ENCODE results near the gene DVL1.

The DVL1 gene

DNA sequence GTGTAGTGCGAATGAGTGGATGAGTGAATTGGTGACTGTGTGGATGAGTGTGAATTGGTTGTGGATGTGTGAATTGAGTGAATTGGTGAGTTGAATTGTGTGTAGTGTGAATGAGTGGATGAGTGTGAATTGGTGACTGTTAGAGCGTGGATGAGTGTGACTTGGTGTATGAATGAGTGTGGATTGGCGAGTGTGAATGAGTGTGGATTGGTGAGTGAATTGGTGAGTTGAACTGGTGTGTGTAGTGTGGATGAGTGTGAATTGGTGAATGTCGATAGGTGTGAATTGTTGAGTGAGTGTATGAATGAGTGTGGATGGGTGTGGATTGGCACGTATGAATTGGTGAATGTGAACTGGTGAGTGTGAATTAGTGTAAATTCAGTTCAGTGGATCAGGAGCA, 18.1 kb upstream of the DVL1 start:
- Mint-ChIP-seq H3K27ac (no peak overlapping the region), H3K4me3 (no peak overlapping the region), H3K27me3 (peaks cover 18% of the 10 kb centered on the region), H3K9me3 (no peaks in the 10 kb centered on the region), H3K4me1 (peaks cover 24% of the 10 kb centered on the region), H3K36me3 (peaks cover 2% of the 10 kb centered on the region)
- no peak for DNase-seq
- CTCF ChIA-PET: no interaction called here

DNA sequence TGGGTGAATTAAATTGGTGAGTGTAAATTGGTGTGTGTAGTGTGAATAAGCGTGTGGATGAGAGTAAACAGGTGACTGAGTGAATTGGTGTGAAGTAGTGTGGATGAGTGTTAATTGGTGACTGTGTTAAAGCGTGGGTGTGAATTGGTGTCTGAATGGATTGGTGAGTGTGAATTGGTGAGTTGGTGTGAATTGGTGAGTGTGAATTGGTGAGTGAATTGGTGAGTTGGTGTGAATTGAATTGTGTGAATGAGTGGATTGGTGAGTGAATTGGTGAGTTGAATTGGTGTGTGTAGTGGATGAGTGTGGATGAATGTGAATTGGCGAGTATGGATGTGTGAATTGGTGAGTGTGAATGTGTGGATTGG, 17.5 kb upstream of the DVL1 start:
- peaks cover 24% of the 10 kb centered on the region for H3K27me3 Mint-ChIP-seq
- H3K36me3 Mint-ChIP-seq: no peaks in the 10 kb centered on the region
- peaks cover 17% of the 10 kb centered on the region for H3K4me1 Mint-ChIP-seq
- no peak for DNase-seq
- H3K27ac Mint-ChIP-seq: no peak overlapping the region
- H3K9me3 Mint-ChIP-seq: no peaks in the 10 kb centered on the region
- CTCF ChIA-PET: no interaction called here
- no peak overlapping the region for H3K4me3 Mint-ChIP-seq

GRCh38 chr1:1365875-1366698, 16.9 kb upstream of the DVL1 start:
- Mint-ChIP-seq H3K9me3 (no peaks in the 10 kb centered on the region), H3K4me1 (peaks cover 11% of the 10 kb centered on the region), H3K36me3 (no peaks in the 10 kb centered on the region), H3K27ac (no peak overlapping the region), H3K27me3 (peaks cover 30% of the 10 kb centered on the region), H3K4me3 (no peak overlapping the region)
- DNase-seq: no peak
- CTCF ChIA-PET: interaction anchor here (1.3 kb wide), 1 partner anchor 62 kb away, joined by 4 read pairs; no protein-coding TSS in a partner anchor

DNA sequence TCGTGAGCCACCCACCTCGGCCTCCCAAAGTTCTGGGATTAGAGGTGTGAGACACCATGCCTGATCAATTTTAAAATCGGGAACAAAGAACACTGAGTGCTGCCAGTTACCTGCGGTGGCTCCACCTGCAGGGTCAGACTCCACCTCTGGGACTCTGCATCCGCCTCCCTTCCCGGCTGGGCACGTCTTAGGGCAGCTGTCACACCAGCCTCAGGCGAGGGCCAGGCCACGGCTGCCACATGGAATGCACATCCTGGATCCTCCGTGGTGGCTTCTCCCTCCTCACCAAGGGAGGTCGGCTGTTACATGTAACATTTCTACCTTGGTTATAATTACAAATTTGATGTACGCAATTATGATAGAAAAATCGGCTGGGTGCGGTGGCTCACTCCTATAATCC, 15.0 kb upstream of the DVL1 start:
- H3K36me3 Mint-ChIP-seq: no peaks in the 10 kb centered on the region

GRCh38 chr1:1361982-1362423, 12.8 kb upstream of the DVL1 start:
- no peaks in the 10 kb centered on the region for H3K9me3 Mint-ChIP-seq
- peaks cover 19% of the 10 kb centered on the region for H3K4me1 Mint-ChIP-seq
- H3K4me3 Mint-ChIP-seq: no peak overlapping the region
- no peak for DNase-seq
- no peak overlapping the region for H3K27ac Mint-ChIP-seq
- CTCF ChIA-PET: interaction anchor here (0.7 kb wide), 1 partner anchor 8 kb away, joined by 3 read pairs; no protein-coding TSS in a partner anchor
- no peaks in the 10 kb centered on the region for H3K36me3 Mint-ChIP-seq
- H3K27me3 Mint-ChIP-seq: peaks cover 61% of the 10 kb centered on the region

More for the DNA sequence above, 15.0 kb upstream of the DVL1 start:
- CTCF ChIA-PET: no interaction called here
- H3K4me3 Mint-ChIP-seq: no peak overlapping the region
- H3K27me3 Mint-ChIP-seq: peaks cover 38% of the 10 kb centered on the region
- DNase-seq: no peak
- no peaks in the 10 kb centered on the region for H3K9me3 Mint-ChIP-seq
- no peak overlapping the region for H3K27ac Mint-ChIP-seq
- peaks cover 6% of the 10 kb centered on the region for H3K4me1 Mint-ChIP-seq

DNA sequence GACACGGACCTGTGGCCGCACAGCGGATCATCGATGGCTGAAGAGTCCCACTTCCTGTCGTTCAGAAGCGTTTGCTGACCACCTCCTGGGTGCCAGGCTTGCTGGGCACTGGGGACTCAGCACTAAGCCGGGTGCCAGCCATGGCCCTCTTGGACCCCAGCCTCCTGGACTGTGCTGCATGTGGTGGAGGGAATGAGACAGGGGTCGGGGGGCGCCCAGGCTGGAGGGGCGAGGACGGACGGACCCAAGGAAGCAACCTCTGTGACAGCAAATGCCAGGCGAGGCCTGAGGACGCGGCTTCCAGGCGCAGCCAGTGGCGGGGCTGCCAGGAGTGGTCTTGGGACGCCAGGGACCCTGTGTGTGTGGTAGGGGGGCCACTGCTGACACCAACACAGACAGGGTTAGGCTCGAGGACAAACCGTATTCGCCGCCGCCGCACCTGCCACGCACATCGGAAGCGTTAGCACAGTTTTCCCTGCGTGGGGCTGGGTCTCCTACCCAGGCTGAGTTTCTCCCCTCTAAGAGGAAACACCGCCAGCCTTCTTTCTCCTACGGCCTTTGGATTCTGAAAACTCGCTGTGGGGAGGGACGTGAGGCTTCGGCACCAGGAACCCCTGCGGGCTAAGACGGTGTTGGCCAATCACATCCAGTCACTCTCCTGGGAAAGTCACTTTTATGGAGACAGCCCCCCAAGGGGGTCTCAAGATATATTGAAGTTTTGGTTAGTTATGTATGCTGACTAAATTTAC, 12.2 kb upstream of the DVL1 start:
- no peak for DNase-seq
- CTCF ChIA-PET: interaction anchor here (0.7 kb wide), 1 partner anchor 7 kb away, joined by 3 read pairs; no protein-coding TSS in a partner anchor
- H3K36me3 Mint-ChIP-seq: no peaks in the 10 kb centered on the region
- H3K4me1 Mint-ChIP-seq: peaks cover 19% of the 10 kb centered on the region
- no peaks in the 10 kb centered on the region for H3K9me3 Mint-ChIP-seq
- H3K4me3 Mint-ChIP-seq: no peak overlapping the region
- H3K27me3 Mint-ChIP-seq: peaks cover 67% of the 10 kb centered on the region
- H3K27ac Mint-ChIP-seq: no peak overlapping the region

- CTCF ChIA-PET: no interaction called here
- no peak for DNase-seq
- H3K9me3 Mint-ChIP-seq: no peaks in the 10 kb centered on the region
- peaks cover 19% of the 10 kb centered on the region for H3K4me1 Mint-ChIP-seq
- H3K27ac Mint-ChIP-seq: no peak overlapping the region
- no peak overlapping the region for H3K4me3 Mint-ChIP-seq
- H3K27me3 Mint-ChIP-seq: peaks cover 73% of the 10 kb centered on the region
- H3K36me3 Mint-ChIP-seq: no peaks in the 10 kb centered on the region
These were observed 11.4 kb upstream of the DVL1 start for GRCh38 chr1:1360506-1361169.

GRCh38 chr1:1359664-1360468, 10.6 kb upstream of the DVL1 start:
- DNase-seq: no peak
- no peaks in the 10 kb centered on the region for H3K9me3 Mint-ChIP-seq
- H3K27ac Mint-ChIP-seq: no peak overlapping the region
- no peak overlapping the region for H3K4me3 Mint-ChIP-seq
- peaks cover 19% of the 10 kb centered on the region for H3K4me1 Mint-ChIP-seq
- peaks cover 78% of the 10 kb centered on the region for H3K27me3 Mint-ChIP-seq
- H3K36me3 Mint-ChIP-seq: no peaks in the 10 kb centered on the region
- CTCF ChIA-PET: no interaction called here

GRCh38 chr1:1359308-1359663, 10.1 kb upstream of the DVL1 start:
- peak; percentile 46 for DNase-seq
- Mint-ChIP-seq H3K4me1 (peaks cover 20% of the 10 kb centered on the region), H3K27ac (peak overlapping the region; percentile 29), H3K9me3 (no peaks in the 10 kb centered on the region), H3K36me3 (no peaks in the 10 kb centered on the region), H3K4me3 (no peak overlapping the region), H3K27me3 (peaks cover 80% of the 10 kb centered on the region)
- CTCF ChIA-PET: no interaction called here

DNA sequence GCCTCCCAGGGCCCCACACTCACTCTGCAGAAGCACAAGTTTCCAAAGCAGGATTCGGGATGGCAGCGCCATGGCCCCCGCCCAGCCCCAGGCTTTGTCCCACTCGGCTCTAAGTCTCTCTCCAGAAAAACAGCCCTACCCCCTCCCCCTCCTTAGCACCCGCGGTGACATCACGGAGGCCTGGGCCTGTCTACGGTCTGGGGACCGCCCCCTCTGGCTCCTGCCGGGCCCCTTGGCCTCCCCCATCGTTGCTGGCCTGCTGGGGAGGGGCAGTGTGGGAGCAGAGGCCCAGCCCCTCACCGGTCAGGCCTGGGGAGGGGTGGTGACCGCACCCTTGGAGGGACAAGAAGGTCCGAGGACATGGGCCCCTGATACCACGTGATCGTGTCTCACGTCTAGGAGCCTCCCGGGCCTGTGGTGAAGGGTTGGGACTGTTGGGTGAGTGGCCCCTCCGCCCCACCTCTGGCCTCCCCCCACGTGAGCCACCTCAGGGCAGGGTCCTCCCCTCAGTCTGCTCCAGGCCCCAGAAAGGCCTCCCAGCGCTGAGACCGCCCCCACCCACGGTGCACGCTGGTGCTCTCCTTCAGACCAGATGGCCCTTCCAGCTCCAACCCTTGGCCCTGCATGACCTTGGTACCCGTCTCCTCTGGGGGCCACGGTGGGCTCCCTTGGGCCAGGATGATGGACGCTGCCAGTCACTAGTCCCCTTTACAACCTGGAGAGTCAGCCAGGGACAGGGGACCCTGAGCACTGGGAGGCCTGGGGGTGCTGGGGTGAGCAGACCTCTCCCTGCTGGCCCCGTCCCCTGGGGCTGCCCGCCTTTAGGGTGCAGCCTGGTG, 9.4 kb upstream of the DVL1 start, which contains the start of gene MXRA8:
TSS of gene MXRA8 (minus strand) at position 123 of the 839 bp plus-strand sequence. CDS start at position 72, 51 bp downstream.
- no peak for DNase-seq
- CTCF ChIA-PET: no interaction called here
- no peaks in the 10 kb centered on the region for H3K9me3 Mint-ChIP-seq
- peak within 1 kb of the TSS; percentile 29 for H3K27ac Mint-ChIP-seq
- H3K4me3 Mint-ChIP-seq: no peak within 1 kb of the TSS
- H3K4me1 Mint-ChIP-seq: peaks cover 25% of the 10 kb centered on the region
- no peaks in the 10 kb centered on the region for H3K36me3 Mint-ChIP-seq
- H3K27me3 Mint-ChIP-seq: peaks cover 85% of the 10 kb centered on the region

- Mint-ChIP-seq H3K4me3 (no peak overlapping the region), H3K9me3 (no peaks in the 10 kb centered on the region), H3K4me1 (peaks cover 28% of the 10 kb centered on the region), H3K27ac (no peak overlapping the region), H3K36me3 (no peaks in the 10 kb centered on the region), H3K27me3 (peaks cover 86% of the 10 kb centered on the region)
- DNase-seq: no peak
- CTCF ChIA-PET: no interaction called here
These were observed 8.7 kb upstream of the DVL1 start for GRCh38 chr1:1357871-1358432.

GRCh38 chr1:1356796-1357401, 7.7 kb upstream of the DVL1 start:
- no peak for DNase-seq
- Mint-ChIP-seq H3K27me3 (peaks cover 86% of the 10 kb centered on the region), H3K4me3 (no peak overlapping the region), H3K36me3 (no peaks in the 10 kb centered on the region), H3K27ac (no peak overlapping the region), H3K9me3 (no peaks in the 10 kb centered on the region), H3K4me1 (peaks cover 36% of the 10 kb centered on the region)
- CTCF ChIA-PET: no interaction called here

Measured in activated naive CD4-positive, alpha-beta T cell treated with anti-CD3 and anti-CD28 coated beads, Interleukin-2, amount 10 ng/mL, durations not matched to agents 7 days and 5 days (primary cell).